ENCODE measurements around the gene DEPP1.

DNA sequence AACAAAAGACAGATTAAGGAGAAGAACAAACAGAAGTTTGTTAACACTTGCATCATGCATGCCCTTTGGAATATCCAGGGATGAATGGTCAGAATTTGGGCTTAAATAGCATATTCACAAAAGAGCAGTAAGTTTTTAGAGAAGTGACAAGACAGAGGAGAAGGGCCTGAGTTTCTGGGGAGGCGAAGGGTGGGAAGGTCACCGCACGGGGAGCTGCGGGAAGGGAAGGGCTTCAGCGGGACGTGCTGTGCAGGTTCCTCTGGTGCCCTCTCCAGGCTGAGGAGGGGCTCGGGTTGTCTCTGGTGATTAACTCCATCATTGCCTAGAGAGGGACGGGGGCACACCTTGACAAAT, 11.7 kb upstream of the DEPP1 start:
- TF ChIP-seq, protein P1, sequence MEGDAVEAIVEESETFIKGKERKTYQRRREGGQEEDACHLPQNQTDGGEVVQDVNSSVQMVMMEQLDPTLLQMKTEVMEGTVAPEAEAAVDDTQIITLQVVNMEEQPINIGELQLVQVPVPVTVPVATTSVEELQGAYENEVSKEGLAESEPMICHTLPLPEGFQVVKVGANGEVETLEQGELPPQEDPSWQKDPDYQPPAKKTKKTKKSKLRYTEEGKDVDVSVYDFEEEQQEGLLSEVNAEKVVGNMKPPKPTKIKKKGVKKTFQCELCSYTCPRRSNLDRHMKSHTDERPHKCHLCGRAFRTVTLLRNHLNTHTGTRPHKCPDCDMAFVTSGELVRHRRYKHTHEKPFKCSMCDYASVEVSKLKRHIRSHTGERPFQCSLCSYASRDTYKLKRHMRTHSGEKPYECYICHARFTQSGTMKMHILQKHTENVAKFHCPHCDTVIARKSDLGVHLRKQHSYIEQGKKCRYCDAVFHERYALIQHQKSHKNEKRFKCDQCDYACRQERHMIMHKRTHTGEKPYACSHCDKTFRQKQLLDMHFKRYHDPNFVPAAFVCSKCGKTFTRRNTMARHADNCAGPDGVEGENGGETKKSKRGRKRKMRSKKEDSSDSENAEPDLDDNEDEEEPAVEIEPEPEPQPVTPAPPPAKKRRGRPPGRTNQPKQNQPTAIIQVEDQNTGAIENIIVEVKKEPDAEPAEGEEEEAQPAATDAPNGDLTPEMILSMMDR (conservative IDR thresholded peaks at IDR 0.05; ENCODE audit: low read depth in 2 of 2) = peak; percentile 54 to 80
- TF ChIP-seq POLR2AphosphoS5 (IDR thresholded peaks at IDR 0.05; ENCODE audit: low read depth) = no peak
- TF ChIP-seq EZH2phosphoT487 (IDR thresholded peaks at IDR 0.05; ENCODE audit: unreplicated experiment) = no peak
- TF ChIP-seq, protein P2, sequence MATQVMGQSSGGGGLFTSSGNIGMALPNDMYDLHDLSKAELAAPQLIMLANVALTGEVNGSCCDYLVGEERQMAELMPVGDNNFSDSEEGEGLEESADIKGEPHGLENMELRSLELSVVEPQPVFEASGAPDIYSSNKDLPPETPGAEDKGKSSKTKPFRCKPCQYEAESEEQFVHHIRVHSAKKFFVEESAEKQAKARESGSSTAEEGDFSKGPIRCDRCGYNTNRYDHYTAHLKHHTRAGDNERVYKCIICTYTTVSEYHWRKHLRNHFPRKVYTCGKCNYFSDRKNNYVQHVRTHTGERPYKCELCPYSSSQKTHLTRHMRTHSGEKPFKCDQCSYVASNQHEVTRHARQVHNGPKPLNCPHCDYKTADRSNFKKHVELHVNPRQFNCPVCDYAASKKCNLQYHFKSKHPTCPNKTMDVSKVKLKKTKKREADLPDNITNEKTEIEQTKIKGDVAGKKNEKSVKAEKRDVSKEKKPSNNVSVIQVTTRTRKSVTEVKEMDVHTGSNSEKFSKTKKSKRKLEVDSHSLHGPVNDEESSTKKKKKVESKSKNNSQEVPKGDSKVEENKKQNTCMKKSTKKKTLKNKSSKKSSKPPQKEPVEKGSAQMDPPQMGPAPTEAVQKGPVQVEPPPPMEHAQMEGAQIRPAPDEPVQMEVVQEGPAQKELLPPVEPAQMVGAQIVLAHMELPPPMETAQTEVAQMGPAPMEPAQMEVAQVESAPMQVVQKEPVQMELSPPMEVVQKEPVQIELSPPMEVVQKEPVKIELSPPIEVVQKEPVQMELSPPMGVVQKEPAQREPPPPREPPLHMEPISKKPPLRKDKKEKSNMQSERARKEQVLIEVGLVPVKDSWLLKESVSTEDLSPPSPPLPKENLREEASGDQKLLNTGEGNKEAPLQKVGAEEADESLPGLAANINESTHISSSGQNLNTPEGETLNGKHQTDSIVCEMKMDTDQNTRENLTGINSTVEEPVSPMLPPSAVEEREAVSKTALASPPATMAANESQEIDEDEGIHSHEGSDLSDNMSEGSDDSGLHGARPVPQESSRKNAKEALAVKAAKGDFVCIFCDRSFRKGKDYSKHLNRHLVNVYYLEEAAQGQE (IDR thresholded peaks at IDR 0.05; ENCODE audit: unreplicated experiment) = no peak
- TF ChIP-seq EZH2 (IDR thresholded peaks at IDR 0.05; ENCODE audit: low read depth, unreplicated experiment) = no peak
- TF ChIP-seq, protein P3, sequence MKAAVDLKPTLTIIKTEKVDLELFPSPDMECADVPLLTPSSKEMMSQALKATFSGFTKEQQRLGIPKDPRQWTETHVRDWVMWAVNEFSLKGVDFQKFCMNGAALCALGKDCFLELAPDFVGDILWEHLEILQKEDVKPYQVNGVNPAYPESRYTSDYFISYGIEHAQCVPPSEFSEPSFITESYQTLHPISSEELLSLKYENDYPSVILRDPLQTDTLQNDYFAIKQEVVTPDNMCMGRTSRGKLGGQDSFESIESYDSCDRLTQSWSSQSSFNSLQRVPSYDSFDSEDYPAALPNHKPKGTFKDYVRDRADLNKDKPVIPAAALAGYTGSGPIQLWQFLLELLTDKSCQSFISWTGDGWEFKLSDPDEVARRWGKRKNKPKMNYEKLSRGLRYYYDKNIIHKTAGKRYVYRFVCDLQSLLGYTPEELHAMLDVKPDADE (IDR thresholded peaks at IDR 0.05) = no peak
- TF ChIP-seq CREB1 (CRISPR knock-in tag; IDR thresholded peaks at IDR 0.05; ENCODE audit: low read depth) = no peak
- 0 out of 2 replicates have a peak, but pooled peaks have one; percentile 4 for TF ChIP-seq NANOG (IDR thresholded peaks at IDR 0.05; ENCODE audit: borderline replicate concordance)
- TF ChIP-seq JUNB (IDR thresholded peaks at IDR 0.05; ENCODE audit: unreplicated experiment) = no peak
- no peak for TF ChIP-seq STAT1 (IDR thresholded peaks at IDR 0.05; ENCODE audit: unreplicated experiment)
